Peyer's patch (tissue), 4 donors: Measurements from ENCODE around the gene SEC23B. TPM values are rescaled to one million over a fixed set of nuclear protein-coding genes. Genes with fewer than 3 reads are reported as not detected.

Source experiments
- DNase-seq, 3 donors: peaks; one replicate each; pipeline ENCODE4 v3.0.0-alpha.2; 2017 to 2019
- H3K27ac ChIP-seq, 4 donors: fragments of 200-600 bp; sonication (generic); one replicate each; pipeline ENCODE4 v1.5.1; 2016 to 2019
- H3K27me3 ChIP-seq, 2 donors: fragments of 200-600 bp; sonication (generic); one replicate each; pipeline ENCODE4 v1.5.1; 2019
- H3K36me3 ChIP-seq, 3 donors: fragments of 200-600 bp; sonication (generic); one replicate each; pipeline ENCODE4 v1.5.1; 2016 to 2019
- H3K4me1 ChIP-seq, 4 donors: fragments of 200-600 bp; sonication (generic); one replicate each; pipeline ENCODE4 v1.5.1; 2016 to 2019
- H3K4me3 ChIP-seq, 4 donors: fragments of 200-600 bp; sonication (generic); 1 replicate in 3 of 4; 2 replicates in 1 of 4; pipeline ENCODE4 v1.5.1; 2016 to 2019; ENCODE audit warnings: mild to moderate bottlenecking in 1 of 4
- H3K9me3 ChIP-seq, 4 donors: fragments of 200-600 bp; sonication (generic); one replicate each; pipeline ENCODE4 v1.5.1; 2016 to 2019; ENCODE audit warnings: mild to moderate bottlenecking in 1 of 4
- POLR2A ChIP-seq, 2 donors: fragments of 450-650 bp; IDR thresholded peaks; one replicate each; pipeline ENCODE4 v1.5.1; 2017; ENCODE audit warnings: antibody characterized with exemption in 2 of 2, mild to moderate bottlenecking in 2 of 2, moderate library complexity in 2 of 2
- small RNA-seq, 2 donors: library from RNA; depleted of rRNA; stranded (forward); fragments of <200 nt; gene quantifications; one replicate each; pipeline ENCODE3, GENCODE V24; 2016
- total RNA-seq, 4 donors: library from RNA; depleted of rRNA; stranded (reverse); fragments of >200 nt; gene quantifications; one replicate each; pipeline ENCODE4 v1.1.0, GENCODE V29; 2016
- TF ChIP-seq, protein P1 (sequence below), 6 experiments: fragments of 450-650 bp in 4 of 6; fragments of 200-600 bp in 2 of 6; sonication (generic) in 1 of 6; IDR thresholded peaks; one replicate each; pipeline ENCODE4 v1.5.1; 2017 to 2019; ENCODE audit warnings: antibody characterized with exemption in 6 of 6, mild to moderate bottlenecking in 3 of 6, moderate library complexity in 1 of 6

Gene SEC23B
- total RNA-seq, 4 donors from 2014 or later, result 31.3 to 43.7 (median 36.0) TPM

DNA sequence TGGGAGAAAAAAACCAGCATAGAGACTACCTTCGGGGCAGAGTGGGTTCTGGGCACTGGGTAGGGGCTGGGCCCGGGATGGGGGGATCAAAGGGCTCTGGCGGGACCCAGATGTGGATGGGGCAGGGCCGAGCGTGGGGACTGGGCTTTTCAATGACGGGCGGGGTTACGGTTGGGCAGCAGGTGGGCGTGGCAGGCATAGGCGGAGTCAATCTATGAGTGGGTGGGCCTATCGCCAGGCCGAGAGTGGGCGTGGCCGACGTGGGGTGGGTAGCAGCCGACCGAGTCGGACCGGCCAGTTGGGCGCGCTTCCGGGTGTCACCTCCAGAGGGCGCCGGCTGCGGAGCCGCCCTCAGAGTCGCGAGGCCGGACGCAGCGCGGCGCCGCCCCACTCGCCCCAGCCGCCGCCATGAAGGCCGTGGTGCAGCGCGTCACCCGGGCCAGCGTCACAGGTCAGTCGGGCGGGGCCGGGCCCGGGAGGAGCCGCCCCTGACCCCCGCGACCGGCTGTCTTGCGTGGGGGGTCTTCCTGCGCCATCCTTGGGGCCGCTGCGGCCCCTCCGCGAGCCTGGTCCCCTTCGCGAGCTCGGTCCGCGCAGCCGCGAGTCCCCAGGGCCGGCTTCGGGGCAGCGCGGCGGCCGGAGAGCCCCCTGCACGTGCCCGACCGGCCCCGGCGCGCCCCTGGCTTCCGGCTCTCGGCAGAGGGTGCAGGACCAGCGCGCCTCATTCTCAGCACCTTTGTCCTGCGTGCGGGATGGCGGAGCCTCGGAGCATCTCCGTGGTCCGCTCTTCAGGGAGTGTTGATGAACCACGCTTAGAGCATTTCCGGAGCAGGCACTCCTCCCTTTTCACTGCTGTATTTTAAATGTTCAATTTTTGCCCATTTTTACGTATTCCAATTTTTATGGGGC is 80.2 kb downstream of the SEC23B start, which contains the start of gene DTD1:
Gene DTD1, plus strand, starts transcription at position 390 of the 909 bp plus-strand sequence. Its CDS starts 19 bp downstream, at position 409.
- TF ChIP-seq, protein P1, sequence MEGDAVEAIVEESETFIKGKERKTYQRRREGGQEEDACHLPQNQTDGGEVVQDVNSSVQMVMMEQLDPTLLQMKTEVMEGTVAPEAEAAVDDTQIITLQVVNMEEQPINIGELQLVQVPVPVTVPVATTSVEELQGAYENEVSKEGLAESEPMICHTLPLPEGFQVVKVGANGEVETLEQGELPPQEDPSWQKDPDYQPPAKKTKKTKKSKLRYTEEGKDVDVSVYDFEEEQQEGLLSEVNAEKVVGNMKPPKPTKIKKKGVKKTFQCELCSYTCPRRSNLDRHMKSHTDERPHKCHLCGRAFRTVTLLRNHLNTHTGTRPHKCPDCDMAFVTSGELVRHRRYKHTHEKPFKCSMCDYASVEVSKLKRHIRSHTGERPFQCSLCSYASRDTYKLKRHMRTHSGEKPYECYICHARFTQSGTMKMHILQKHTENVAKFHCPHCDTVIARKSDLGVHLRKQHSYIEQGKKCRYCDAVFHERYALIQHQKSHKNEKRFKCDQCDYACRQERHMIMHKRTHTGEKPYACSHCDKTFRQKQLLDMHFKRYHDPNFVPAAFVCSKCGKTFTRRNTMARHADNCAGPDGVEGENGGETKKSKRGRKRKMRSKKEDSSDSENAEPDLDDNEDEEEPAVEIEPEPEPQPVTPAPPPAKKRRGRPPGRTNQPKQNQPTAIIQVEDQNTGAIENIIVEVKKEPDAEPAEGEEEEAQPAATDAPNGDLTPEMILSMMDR (IDR thresholded peaks at IDR 0.05), result peak; percentile 53 to 73 (median 68)
- TF ChIP-seq POLR2A (IDR thresholded peaks at IDR 0.05), result no peak
- H3K4me3 ChIP-seq, result peak within 1 kb of the TSS; percentile 77 to 100 (median 88)
- no peaks in the 10 kb centered on the region for H3K27me3 ChIP-seq
- H3K9me3 ChIP-seq, result no peaks in the 10 kb centered on the region
- peak within 1 kb of the TSS; percentile 73 to 90 (median 82) for H3K27ac ChIP-seq
- no peaks in the 10 kb centered on the region for H3K36me3 ChIP-seq
- H3K4me1 ChIP-seq, result peaks cover 0 to 9% (median 3%) of the 10 kb centered on the region in 4 donors
- peak; percentile 93 to 96 (median 96) for DNase-seq

DNA sequence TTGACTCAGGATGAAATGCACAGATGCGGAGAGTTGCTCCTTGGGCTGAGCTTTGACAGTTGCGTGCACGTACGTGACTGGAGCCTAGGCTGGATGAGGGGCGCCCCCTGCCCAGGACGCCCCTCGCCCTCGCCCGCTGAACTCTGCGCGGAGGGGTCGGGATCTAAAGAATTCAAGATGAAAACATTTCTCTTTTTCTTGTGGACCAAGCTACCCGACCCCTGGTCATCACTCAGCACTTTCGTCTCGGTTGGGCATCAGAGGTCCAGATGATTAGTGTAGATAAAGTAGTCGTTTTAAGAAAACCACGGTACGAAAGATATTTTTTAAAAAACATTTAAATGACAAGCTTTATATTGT is 80.8 kb downstream of the SEC23B start:
- Histone ChIP-seq H3K27me3 (no peaks in the 10 kb centered on the region), H3K4me1 (peaks cover 0 to 9% (median 3%) of the 10 kb centered on the region in 4 donors), H3K9me3 (no peaks in the 10 kb centered on the region), H3K36me3 (no peaks in the 10 kb centered on the region), H3K27ac (peak overlapping the region; percentile 73 to 90 (median 82)), H3K4me3 (peak overlapping the region; percentile 77 to 100 (median 88))
- no peak for TF ChIP-seq POLR2A (IDR thresholded peaks at IDR 0.05)
- TF ChIP-seq, protein P1 (IDR thresholded peaks at IDR 0.05), result no peak
- peak in 1 of 3 donors; percentile 47 for DNase-seq

DNA sequence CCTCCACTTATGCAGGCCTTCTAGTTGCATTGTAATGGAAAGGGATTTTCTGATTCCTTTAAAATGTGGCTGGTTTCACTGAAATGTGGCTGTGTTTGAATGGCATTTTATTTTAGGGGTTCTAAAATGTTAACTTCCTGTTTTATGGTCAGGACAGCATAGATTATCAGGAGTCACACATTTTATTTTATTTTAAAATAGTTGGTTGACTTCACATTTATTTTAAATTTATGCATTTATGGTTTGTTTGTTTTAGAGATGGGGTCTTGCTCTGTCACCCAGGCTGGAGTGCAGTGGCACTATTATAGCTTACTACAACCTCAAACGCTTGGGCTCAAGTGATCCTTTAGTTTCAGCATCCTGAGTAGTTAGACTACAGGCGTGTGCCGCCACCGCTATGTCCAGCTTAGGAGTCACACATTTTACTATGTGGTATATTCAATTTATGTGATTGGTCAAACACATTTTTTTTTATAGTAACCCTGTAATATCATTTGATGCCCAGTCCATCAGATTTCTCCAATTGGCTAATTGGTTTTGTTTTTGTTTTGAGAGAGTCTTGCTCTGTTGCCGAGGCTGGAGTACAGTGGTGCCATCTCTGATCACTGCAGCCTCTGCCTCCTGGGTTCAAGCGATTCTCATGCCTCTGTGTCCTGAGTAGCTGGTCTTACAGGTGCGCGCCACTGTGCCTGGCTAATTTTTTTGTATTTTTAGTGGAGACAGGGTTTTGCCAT is 82.4 kb downstream of the SEC23B start:
- no peak for DNase-seq
- no peaks in the 10 kb centered on the region for H3K9me3 ChIP-seq
- H3K4me1 ChIP-seq, result peaks cover 0 to 9% (median 3%) of the 10 kb centered on the region in 4 donors
- TF ChIP-seq, protein P1 (IDR thresholded peaks at IDR 0.05), result no peak
- no peak for TF ChIP-seq POLR2A (IDR thresholded peaks at IDR 0.05)
- no peak overlapping the region for H3K27ac ChIP-seq
- H3K4me3 ChIP-seq, result no peak overlapping the region
- no peaks in the 10 kb centered on the region for H3K27me3 ChIP-seq
- H3K36me3 ChIP-seq, result no peaks in the 10 kb centered on the region

DNA sequence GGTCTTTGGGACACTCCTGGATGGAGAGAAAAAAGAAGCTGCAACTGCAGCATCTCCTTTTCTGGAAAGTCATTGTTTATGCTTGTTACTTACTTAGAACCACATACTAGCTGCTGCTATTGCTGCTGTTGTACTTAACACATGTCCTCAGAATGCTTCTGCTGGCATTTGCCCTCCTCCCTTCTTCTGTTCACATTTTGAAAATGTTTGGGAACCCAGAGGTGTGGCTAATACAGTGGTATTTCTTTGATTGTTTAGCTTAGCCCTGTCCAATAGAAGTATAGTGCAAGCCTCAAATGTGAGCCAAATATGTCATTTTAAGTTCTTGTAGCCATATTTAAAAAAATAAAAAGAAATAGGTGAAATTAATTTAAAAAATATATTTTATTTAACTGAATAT is 88.5 kb downstream of the SEC23B start:
- Histone ChIP-seq H3K36me3 (peaks cover 0 to 9% (median 0%) of the 10 kb centered on the region in 3 donors), H3K9me3 (no peaks in the 10 kb centered on the region), H3K27me3 (no peaks in the 10 kb centered on the region), H3K27ac (no peak overlapping the region), H3K4me1 (no peaks in the 10 kb centered on the region), H3K4me3 (no peak overlapping the region)
- TF ChIP-seq, protein P1 (IDR thresholded peaks at IDR 0.05), result no peak
- no peak for TF ChIP-seq POLR2A (IDR thresholded peaks at IDR 0.05)
- no peak for DNase-seq

DNA sequence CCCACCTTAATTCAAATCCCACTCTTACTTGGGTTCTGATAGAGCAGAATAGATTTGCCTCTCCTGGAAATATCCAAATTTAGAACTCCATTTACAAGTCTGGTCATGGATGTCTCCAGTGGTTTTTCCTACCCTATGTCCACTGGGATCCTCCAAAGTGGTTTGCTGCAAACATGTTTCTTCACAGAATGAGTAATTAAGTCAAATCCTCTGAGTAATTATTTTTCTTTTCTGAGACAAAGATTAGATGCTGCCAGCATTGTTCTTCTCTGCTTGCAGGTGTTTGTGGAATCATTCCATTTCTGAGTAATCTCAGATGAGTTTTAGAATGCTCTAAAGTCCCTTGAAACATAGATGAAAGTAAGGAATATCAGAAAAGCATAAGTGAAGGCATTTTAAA is 102.0 kb downstream of the SEC23B start:
- TF ChIP-seq, protein P1 (IDR thresholded peaks at IDR 0.05), result no peak
- no peak for TF ChIP-seq POLR2A (IDR thresholded peaks at IDR 0.05)
- no peaks in the 10 kb centered on the region for H3K36me3 ChIP-seq
- no peaks in the 10 kb centered on the region for H3K4me1 ChIP-seq
- no peak overlapping the region for H3K27ac ChIP-seq
- no peak overlapping the region for H3K4me3 ChIP-seq
- no peaks in the 10 kb centered on the region for H3K27me3 ChIP-seq
- H3K9me3 ChIP-seq, result no peaks in the 10 kb centered on the region
- DNase-seq, result no peak

Small RNA genes within 50 kb of the gene (small RNA-seq; reads per million reads assigned to genes)
- gene MIR3192 (0 reads per million in 2 donors), gene RN7SL638P (0 reads per million in 2 donors), gene RNU6ATAC34P (0 reads per million in 2 donors)

Other genes with a start within 250 kb of the SEC23B start
- 10 to 100 TPM; 11.4 to 23.1 (median 15.6) TPM for gene ZNF133, start 219.4 kb upstream of the SEC23B start, total RNA-seq
- 1 to 10 TPM; 1.6 to 5.0 (median 2.1) TPM for gene DZANK1, start 40.9 kb upstream of the SEC23B start, total RNA-seq
- gene POLR3F, start 40.5 kb upstream of the SEC23B start, total RNA-seq, result 1 to 10 TPM; 7.4 to 9.9 (median 8.6) TPM
- 10 to 100 TPM in 3 of 4 donors, 1 to 10 TPM in 1; 6.2 to 14.9 (median 12.8) TPM for gene RBBP9, start 10.7 kb upstream of the SEC23B start, total RNA-seq
- gene SMIM26, start 59.5 kb downstream of the SEC23B start, total RNA-seq, result 10 to 100 TPM; 19.8 to 72.9 (median 61.8) TPM
- 10 to 100 TPM in 2 of 4 donors, 1 to 10 TPM in 2; 6.0 to 18.8 (median 10.2) TPM for gene DTD1, start 80.1 kb downstream of the SEC23B start, total RNA-seq